ENCODE results near the gene PLCE1. TPM values are rescaled to one million over a fixed set of nuclear protein-coding genes. Genes with fewer than 3 reads are reported as not detected.
"Not testable (repeated sequence)": the region's sequence is repeated elsewhere in the genome, so short reads cannot be mapped to it uniquely, and the experiment has no call there.

PLCE1 gene
- total RNA-seq, 1 donor from 2014 or later = not detected

DNA sequence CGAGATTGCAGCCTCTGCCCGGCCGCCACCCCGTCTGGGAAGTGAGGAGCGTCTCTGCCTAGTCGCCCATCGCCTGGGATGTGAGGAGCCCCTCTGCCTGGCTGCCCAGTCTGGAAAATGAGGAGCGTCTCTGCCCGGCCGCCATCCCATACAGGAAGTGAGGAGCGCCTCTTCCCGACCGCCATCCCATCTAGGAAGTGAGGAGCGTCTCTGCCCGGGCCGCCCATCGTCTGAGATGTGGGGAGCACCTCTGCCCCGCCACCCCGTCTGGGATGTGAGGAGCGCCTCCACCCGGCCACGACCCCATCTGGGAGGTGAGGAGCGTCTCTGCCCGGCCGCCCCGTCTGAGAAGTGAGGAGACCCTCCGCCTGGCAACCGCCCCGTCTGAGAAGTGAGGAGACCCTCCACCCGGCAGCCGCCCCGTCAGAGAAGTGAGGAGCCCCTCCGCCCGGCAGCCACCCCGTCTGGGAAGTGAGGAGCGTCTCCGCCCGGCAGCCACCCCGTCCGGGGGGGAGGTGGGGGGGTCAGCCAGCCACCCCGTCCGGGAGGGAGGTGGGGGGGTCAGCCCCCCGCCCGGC is 23.2 kb upstream of the PLCE1 start:
- intact Hi-C loops (cut with micrococcal nuclease); DNase-seq; H3K27ac Mint-ChIP-seq; H3K4me3 Mint-ChIP-seq; H3K9me3 Mint-ChIP-seq; H3K36me3 Mint-ChIP-seq (ENCODE audit: low read depth); H3K4me1 Mint-ChIP-seq; H3K27me3 Mint-ChIP-seq: not testable (repeated sequence)

DNA sequence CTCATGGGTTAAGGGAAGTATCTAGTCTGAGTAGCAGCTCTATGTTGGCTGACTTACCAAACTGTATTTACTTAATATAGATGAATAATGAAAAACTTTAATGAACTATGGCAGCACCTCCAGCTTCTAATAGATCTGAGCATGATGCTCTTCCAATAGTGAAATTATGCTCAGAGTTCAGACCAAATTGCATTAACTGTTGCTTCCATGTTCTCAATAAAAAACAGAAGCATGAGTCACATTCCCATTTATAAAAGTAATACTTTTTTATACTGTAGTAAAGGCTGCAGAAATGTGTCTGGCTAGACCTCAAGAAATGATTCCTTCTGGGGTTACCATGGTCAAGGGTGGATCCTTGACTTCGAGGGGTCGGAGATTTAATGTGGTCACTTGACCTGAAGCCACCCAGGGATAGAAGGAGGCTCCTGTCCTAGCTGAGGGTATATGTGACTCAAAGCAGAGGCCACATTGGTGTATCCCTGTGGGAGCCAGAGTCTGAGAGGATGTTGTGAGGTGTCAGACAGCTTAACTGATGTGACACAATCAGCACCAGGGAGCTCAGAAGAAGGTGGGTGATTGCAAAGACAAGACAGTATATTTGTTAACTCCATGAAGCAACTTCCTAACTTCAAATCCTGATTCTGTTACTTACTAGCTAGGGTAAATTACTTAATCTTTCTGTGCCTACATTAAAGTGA is 19.8 kb upstream of the PLCE1 start:
- H3K27me3 Mint-ChIP-seq = no peaks in the 10 kb centered on the region
- H3K4me1 Mint-ChIP-seq = no peaks in the 10 kb centered on the region
- H3K4me3 Mint-ChIP-seq = no peak overlapping the region
- DNase-seq = no peak
- no peaks in the 10 kb centered on the region for H3K36me3 Mint-ChIP-seq (ENCODE audit: low read depth)
- H3K9me3 Mint-ChIP-seq = no peaks in the 10 kb centered on the region
- intact Hi-C loops (cut with micrococcal nuclease) = no loop called here
- H3K27ac Mint-ChIP-seq = no peak overlapping the region

DNA sequence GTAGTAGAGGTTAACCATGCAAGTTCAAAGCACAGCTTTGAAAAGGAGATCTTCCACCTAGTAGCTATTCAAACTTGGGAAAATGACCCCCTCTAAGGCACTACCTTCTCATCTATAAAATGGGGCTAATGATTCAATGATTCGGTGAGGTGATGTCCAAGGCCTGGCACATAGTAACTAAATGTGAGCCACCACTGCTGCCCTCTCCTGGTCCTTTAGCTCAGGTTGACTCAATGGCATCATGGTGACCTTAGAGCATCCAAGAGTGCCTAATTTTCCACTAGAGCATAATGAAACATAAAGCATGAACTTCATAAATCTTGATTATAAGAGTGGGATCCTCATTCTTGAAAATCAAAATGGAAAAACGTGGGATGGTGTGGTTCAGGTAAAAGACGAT is 16.3 kb upstream of the PLCE1 start:
- DNase-seq = peak; percentile 37
- Mint-ChIP-seq H3K27me3 (no peaks in the 10 kb centered on the region), H3K36me3 (ENCODE audit: low read depth) (no peaks in the 10 kb centered on the region), H3K27ac (no peak overlapping the region), H3K4me1 (no peaks in the 10 kb centered on the region), H3K4me3 (no peak overlapping the region), H3K9me3 (no peaks in the 10 kb centered on the region)
- intact Hi-C loops (cut with micrococcal nuclease) = no loop called here

DNA sequence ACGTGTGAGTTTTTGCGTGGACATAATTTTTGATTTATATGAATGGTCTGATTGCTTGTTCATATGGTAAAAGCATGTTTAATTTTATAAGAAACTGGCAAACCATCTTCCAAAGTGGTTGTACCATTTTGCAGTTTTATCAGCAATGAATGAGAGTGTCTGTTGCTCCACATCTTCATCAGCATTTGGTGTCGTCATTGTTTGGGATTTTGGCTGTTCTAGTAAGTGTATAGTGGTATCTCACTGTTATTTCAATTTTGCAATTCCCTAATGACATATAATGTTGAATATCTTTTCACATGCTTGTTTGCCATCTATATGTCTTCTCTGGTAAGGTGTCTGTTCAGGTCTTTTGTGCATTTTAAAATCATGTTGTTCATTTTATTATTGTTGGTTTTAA is 13.2 kb upstream of the PLCE1 start:
- H3K27me3 Mint-ChIP-seq = no peaks in the 10 kb centered on the region
- H3K4me1 Mint-ChIP-seq = no peaks in the 10 kb centered on the region
- DNase-seq = no peak
- no peaks in the 10 kb centered on the region for H3K36me3 Mint-ChIP-seq (ENCODE audit: low read depth)
- no peak overlapping the region for H3K4me3 Mint-ChIP-seq
- H3K9me3 Mint-ChIP-seq = no peaks in the 10 kb centered on the region
- H3K27ac Mint-ChIP-seq = no peak overlapping the region
- intact Hi-C loops (cut with micrococcal nuclease) = no loop called here

DNA sequence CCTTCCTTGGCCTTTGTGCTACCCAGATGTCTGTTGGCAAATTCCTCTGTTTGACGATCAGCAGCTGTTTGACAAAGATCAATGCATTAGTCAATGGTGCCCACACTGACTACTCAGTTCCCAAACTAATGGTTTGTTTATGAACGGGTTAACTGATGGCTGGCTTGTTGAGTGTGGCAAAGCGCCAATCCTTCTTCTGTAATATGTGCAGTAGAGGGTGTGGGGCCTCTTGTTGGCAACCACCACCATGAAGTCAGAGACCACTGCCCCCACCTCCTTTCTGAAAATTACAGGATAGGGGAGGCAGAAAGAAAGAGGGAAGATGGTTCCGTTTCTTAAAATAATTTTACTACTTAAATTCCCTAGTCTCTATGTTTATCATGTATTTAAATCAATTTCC is 2.6 kb upstream of the PLCE1 start:
- Mint-ChIP-seq H3K27me3 (peaks cover 58% of the 10 kb centered on the region), H3K4me1 (peaks cover 3% of the 10 kb centered on the region), H3K27ac (no peak overlapping the region), H3K9me3 (no peaks in the 10 kb centered on the region), H3K4me3 (no peak overlapping the region), H3K36me3 (ENCODE audit: low read depth) (no peaks in the 10 kb centered on the region)
- DNase-seq = no peak
- intact Hi-C loops (cut with micrococcal nuclease) = no loop called here

DNA sequence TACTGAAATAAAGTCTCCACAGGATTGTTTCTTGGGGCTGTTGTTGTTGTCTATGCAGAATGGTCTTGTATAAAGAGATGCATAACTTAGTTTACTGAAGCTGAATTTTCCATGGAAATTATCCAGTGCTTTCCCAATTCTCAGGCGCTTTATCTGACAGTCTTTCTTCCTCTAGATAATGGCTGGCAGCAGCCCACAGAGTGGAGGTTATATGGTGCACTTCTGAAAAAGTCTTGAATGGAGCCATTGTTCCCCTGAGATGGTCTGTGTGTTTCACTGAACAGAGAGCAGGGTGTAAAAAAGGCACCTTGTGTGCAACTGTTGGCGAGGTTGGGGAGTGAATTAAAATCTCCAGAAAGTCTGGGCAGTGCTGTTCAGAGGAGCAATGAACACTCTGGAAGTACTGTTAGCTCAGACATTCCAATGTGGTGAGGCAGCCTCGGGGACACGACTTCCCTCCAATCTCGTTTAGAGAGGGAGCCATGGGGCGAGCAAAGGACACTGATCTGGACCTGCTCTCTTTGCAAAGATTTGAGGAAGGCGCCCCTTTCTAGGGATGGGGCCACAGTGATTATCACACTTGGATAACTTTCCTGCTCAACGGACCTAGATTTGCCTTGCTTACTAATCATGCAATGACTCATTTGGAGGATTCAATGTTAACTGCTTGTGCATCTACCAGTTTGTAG is 2.0 kb upstream of the PLCE1 start:
- intact Hi-C loops (cut with micrococcal nuclease) = no loop called here
- H3K9me3 Mint-ChIP-seq = no peaks in the 10 kb centered on the region
- H3K4me3 Mint-ChIP-seq = no peak overlapping the region
- H3K27me3 Mint-ChIP-seq = peaks cover 62% of the 10 kb centered on the region
- no peak overlapping the region for H3K27ac Mint-ChIP-seq
- no peak for DNase-seq
- no peaks in the 10 kb centered on the region for H3K36me3 Mint-ChIP-seq (ENCODE audit: low read depth)
- peaks cover 3% of the 10 kb centered on the region for H3K4me1 Mint-ChIP-seq

DNA sequence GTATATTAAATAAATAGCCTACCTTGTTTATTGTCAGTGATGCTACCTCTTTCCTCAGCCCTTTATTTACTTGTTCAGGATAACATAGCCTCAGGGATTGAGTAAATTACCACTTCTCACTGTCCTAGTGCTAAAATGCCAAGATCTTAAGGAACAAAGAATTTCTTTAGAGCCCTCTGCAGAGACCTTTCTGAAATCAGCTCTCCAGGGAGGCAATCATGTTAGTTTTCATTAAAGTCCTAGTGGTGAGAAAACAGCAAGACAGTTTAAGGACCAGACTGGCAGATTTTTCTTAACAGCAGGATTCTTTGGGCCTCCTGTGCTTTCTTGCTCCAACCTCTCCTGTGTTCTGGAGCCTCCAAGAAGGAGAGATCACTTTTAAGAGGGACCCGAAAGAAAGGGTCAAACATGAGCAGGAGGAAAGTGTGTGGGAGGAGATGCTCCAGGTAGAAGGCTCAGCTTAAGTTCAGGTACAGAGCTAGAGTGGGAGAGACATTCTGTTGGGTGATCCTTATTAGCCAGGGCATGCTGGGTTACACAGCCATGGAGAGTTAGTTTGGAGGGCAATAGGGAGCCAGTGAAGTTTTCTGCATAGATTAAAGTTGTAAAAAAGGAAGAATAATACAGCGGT is 1.2 kb upstream of the PLCE1 start:
- H3K27me3 Mint-ChIP-seq = peaks cover 58% of the 10 kb centered on the region
- no peaks in the 10 kb centered on the region for H3K9me3 Mint-ChIP-seq
- peaks cover 3% of the 10 kb centered on the region for H3K4me1 Mint-ChIP-seq
- intact Hi-C loops (cut with micrococcal nuclease) = no loop called here
- H3K36me3 Mint-ChIP-seq (ENCODE audit: low read depth) = no peaks in the 10 kb centered on the region
- H3K4me3 Mint-ChIP-seq = peak overlapping the region; percentile 51
- no peak for DNase-seq
- H3K27ac Mint-ChIP-seq = no peak overlapping the region

DNA sequence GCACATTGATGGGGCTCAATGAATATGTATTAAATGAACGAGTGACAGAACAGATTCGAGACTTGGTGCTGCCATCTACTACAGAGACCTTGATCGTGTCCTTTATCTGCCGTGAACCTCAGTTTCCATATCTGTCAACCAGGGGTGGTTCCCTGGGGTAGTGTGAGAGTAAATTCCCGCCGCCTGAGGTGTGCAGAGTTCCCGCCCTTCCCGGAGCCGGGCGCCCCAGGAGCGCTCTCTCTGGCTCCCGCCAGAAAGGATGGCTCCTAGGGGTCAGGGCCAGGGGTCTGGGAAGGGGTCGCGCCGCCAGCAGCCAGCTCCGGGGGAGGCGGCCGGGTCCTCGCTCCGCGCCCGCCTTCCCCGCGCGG is 333 bp upstream of the PLCE1 start:
- intact Hi-C loops (cut with micrococcal nuclease) = no loop called here
- no peak for DNase-seq
- peak overlapping the region; percentile 51 for H3K4me3 Mint-ChIP-seq
- H3K27me3 Mint-ChIP-seq = peaks cover 60% of the 10 kb centered on the region
- H3K27ac Mint-ChIP-seq = no peak overlapping the region
- peaks cover 3% of the 10 kb centered on the region for H3K4me1 Mint-ChIP-seq
- no peaks in the 10 kb centered on the region for H3K9me3 Mint-ChIP-seq
- H3K36me3 Mint-ChIP-seq (ENCODE audit: low read depth) = no peaks in the 10 kb centered on the region

DNA sequence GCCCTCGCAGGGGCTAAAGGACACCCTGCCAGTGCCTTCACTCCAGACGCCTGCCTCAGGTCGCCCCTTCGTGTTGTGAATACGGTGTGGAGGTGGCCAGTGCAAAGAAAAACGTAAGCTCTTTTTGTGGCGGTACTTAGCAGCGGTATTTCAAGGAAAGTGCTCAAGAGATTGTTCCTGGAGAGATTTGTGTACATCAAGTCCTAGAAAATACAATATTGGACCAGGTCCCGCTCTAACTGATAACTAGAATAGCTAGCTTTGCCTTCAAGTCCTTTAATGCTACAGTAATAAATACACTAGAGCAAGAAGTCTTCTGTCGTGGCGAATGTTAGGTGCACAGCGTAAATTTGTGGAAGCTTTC is 689 bp downstream of the PLCE1 start:
- intact Hi-C loops (cut with micrococcal nuclease) = no loop called here
- H3K4me3 Mint-ChIP-seq = peak overlapping the region; percentile 32
- H3K27ac Mint-ChIP-seq = no peak overlapping the region
- H3K9me3 Mint-ChIP-seq = no peaks in the 10 kb centered on the region
- H3K27me3 Mint-ChIP-seq = peaks cover 60% of the 10 kb centered on the region
- H3K36me3 Mint-ChIP-seq (ENCODE audit: low read depth) = no peaks in the 10 kb centered on the region
- no peak for DNase-seq
- H3K4me1 Mint-ChIP-seq = peaks cover 3% of the 10 kb centered on the region

DNA sequence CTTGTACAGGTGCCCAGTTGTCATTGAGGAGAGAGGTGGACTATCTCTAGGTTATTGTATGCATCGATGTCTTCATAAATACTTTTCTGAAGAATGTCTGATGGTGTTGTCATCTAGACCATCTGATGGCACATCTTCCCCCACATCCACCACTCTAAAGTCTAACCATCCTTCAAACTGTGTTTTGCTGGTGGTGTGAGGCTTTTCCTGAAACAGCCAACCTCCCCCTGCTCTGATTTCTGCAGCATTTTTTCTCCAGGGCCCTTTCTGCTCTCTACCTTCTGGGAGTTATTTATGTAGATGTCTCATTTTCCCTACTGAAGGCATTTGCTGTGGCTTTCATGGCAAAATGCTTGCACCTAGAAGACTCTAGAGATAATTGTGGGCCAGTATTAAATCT is 1.5 kb downstream of the PLCE1 start:
- Mint-ChIP-seq H3K4me3 (peak overlapping the region; percentile 15), H3K27me3 (peaks cover 63% of the 10 kb centered on the region), H3K9me3 (no peaks in the 10 kb centered on the region), H3K27ac (no peak overlapping the region), H3K36me3 (ENCODE audit: low read depth) (no peaks in the 10 kb centered on the region), H3K4me1 (peaks cover 3% of the 10 kb centered on the region)
- intact Hi-C loops (cut with micrococcal nuclease) = no loop called here
- DNase-seq = no peak

DNA sequence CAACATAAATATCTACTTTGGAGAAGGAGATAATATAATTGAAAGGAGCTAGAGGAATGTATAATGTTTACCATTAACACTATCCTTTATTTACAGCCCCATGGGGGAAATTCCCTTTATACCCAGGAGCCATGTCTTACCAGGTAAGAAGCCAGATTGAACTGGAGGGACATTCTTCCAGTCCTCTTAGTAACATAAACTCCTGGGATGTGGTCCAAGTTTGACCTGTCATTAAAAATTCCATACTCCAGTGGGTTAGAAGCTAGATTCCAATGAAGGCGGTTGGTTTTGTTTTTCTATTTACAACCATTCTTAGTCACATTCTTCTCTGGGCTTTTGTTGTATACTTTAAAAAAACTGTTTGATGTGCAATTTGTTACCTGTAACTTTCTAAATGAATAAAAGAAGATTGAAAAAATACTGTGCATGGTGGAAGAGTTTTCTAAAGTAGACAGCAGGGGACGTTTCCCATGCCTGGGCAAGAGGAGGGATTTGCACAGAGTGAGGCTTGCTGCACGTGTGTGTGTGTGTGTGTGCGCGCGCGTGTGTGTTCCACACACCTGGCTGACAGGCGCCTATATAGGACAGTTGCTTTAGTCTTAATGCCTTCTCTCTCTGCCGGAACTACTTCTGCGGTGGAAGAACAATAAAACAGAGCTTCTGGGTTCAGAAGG is 2.0 kb downstream of the PLCE1 start:
- no peak overlapping the region for H3K4me3 Mint-ChIP-seq
- H3K27ac Mint-ChIP-seq = no peak overlapping the region
- no peak for DNase-seq
- intact Hi-C loops (cut with micrococcal nuclease) = no loop called here
- no peaks in the 10 kb centered on the region for H3K36me3 Mint-ChIP-seq (ENCODE audit: low read depth)
- H3K27me3 Mint-ChIP-seq = peaks cover 60% of the 10 kb centered on the region
- H3K4me1 Mint-ChIP-seq = peaks cover 3% of the 10 kb centered on the region
- H3K9me3 Mint-ChIP-seq = no peaks in the 10 kb centered on the region

DNA sequence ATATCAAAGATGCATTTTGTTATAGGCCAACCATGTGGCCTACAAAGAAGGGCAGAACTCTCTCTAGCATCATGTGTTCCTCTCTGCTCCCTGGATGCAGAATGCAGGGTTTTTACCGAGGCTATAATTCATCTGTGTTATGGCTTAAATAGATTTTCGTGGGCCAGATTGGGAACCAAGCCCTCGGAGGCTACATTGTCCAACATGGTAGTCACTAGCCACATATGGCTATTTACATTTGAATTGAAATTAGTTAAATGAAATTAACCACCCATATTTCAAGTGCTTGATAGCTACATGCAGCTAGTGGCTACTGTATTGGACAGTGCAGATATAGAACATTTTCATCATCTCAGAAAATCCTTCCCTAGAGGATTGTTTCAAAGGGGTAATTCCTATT is 2.8 kb downstream of the PLCE1 start:
- intact Hi-C loops (cut with micrococcal nuclease) = no loop called here
- peaks cover 57% of the 10 kb centered on the region for H3K27me3 Mint-ChIP-seq
- no peaks in the 10 kb centered on the region for H3K9me3 Mint-ChIP-seq

DNA sequence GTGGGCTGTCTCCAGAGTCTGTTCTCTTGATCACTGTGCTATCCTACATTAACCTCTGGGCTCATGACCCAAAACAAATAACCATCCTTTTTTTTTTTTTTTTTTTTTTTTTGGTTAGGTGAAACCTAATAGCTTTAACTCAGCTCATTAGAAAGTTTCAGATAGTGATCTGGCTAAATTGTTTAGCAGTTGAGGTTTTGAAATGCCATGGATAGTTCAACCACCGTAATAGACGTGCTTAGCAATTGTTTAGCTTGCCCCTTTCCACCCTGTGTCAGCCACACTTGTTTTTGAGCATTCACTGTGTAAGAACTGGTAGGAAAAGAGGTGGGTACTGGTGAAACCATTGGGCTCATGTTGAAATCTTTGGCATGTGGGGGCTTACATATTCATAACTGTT is 3.8 kb downstream of the PLCE1 start:
- intact Hi-C loops (cut with micrococcal nuclease) = no loop called here
- Mint-ChIP-seq H3K36me3 (ENCODE audit: low read depth) (no peaks in the 10 kb centered on the region), H3K27ac (no peak overlapping the region), H3K4me1 (peaks cover 3% of the 10 kb centered on the region), H3K27me3 (peaks cover 50% of the 10 kb centered on the region), H3K9me3 (no peaks in the 10 kb centered on the region), H3K4me3 (no peak overlapping the region)
- DNase-seq = no peak

More for the DNA sequence above, 2.8 kb downstream of the PLCE1 start:
- H3K4me1 Mint-ChIP-seq = peaks cover 3% of the 10 kb centered on the region
- no peak overlapping the region for H3K27ac Mint-ChIP-seq
- H3K36me3 Mint-ChIP-seq (ENCODE audit: low read depth) = no peaks in the 10 kb centered on the region
- no peak overlapping the region for H3K4me3 Mint-ChIP-seq
- no peak for DNase-seq

DNA sequence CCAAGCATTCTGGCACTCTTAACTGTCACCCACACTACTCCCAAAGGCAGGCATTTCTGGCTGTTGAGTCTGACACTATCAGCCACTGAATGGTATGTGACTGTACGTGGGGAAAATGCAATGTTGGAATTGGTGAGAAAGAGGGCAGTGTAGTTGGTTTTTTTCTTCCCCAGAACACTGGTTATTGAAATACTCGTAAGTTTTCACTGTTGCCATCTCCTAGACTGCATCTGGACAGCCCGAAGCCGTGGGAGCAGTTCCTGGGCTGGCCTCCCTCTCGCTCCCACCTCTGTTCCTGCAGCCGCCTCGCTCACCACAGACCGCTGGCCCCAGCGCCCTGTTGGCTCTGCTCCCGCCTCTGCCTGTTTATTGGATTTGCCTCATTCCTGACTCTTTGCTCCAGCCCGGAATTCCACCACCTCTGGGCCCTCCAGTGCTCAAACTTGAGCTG is 5.7 kb downstream of the PLCE1 start:
- Mint-ChIP-seq H3K36me3 (ENCODE audit: low read depth) (no peaks in the 10 kb centered on the region), H3K27ac (no peak overlapping the region), H3K9me3 (no peaks in the 10 kb centered on the region), H3K27me3 (peaks cover 42% of the 10 kb centered on the region), H3K4me3 (no peak overlapping the region), H3K4me1 (no peaks in the 10 kb centered on the region)
- DNase-seq = peak; percentile 24
- intact Hi-C loops (cut with micrococcal nuclease) = no loop called here

Data from activated CD4-positive, alpha-beta T cell treated with anti-CD3 and anti-CD28 coated beads, Interleukin-2, amount 10 ng/mL, durations not matched to agents 24 days and 14 days (primary cell).